Measurements from ENCODE around the gene BLOC1S1.

BLOC1S1 gene

DNA sequence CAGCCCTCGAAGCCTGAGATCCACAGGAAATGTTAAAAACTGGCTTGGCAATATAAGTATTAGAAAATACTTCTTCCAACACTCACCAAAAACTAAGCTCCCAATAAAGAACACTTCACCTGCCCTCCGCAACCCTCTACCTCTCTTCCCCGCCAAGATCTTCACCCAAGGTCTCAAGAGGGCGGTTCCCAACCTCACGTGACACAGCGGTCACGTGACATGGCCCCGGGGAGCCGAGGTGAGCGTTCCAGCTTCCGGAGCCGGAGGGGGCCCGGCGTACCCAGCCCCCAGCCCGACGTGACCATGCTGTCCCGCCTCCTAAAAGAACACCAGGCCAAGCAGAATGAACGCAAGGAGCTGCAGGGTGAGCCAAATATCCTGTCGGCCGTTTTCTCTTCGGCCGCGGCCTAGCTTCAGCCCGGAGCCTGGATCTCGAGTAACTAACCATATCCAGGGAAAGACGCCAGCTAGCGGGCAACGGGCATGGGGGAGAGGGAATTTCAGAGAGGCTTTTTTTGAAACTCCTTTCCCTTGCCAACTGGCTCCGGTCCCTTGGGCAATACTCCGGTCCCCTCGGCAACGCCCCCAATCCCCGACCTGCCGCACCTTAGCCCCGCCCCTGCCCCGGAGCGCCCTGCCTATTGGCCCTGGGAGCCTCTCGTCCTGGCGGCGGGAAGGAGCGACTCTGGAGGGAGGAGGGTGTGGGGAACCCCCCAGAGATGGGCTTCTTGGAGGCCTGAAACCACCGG lies at the start of gene BLOC1S1:
Gene BLOC1S1, plus strand, starts transcription at position 214 of the 749 bp plus-strand sequence. Its CDS starts 6 bp downstream, at position 220.
- DNase-seq (ENCODE audit: low read depth) = peak; percentile 94
- TF ChIP-seq, protein P1, sequence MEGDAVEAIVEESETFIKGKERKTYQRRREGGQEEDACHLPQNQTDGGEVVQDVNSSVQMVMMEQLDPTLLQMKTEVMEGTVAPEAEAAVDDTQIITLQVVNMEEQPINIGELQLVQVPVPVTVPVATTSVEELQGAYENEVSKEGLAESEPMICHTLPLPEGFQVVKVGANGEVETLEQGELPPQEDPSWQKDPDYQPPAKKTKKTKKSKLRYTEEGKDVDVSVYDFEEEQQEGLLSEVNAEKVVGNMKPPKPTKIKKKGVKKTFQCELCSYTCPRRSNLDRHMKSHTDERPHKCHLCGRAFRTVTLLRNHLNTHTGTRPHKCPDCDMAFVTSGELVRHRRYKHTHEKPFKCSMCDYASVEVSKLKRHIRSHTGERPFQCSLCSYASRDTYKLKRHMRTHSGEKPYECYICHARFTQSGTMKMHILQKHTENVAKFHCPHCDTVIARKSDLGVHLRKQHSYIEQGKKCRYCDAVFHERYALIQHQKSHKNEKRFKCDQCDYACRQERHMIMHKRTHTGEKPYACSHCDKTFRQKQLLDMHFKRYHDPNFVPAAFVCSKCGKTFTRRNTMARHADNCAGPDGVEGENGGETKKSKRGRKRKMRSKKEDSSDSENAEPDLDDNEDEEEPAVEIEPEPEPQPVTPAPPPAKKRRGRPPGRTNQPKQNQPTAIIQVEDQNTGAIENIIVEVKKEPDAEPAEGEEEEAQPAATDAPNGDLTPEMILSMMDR (conservative IDR thresholded peaks at IDR 0.05; ENCODE audit: control insufficient read depth, insufficient read depth, low read depth, low read length) = no peak
- H3K4me3 ChIP-seq (ENCODE audit: control insufficient read depth, low read depth, low read length) = peak within 1 kb of the TSS; percentile 73

DNA sequence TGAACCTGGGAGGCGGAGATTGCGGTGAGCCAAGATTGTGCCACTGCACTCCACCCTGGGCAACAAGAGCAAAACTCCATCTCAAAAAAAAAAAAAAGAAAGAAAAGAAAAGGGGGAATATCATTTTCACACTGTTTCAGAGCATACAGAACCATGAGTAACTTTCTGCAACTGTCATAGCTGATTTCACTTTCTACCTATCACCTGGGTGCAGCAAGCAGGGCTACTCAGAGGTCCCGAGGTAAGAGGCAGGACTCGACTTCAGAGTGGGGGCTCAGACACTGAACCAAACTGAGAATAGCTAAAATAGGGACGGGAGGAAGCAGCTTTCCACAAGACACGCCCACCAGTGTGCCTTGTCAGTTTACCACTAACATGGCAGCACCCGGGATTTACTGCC lies 49.3 kb upstream of the BLOC1S1 start:
- TF ChIP-seq, protein P1 (conservative IDR thresholded peaks at IDR 0.05; ENCODE audit: control insufficient read depth, insufficient read depth, low read depth, low read length) = no peak
- no peak for DNase-seq (ENCODE audit: low read depth)
- H3K4me3 ChIP-seq (ENCODE audit: control insufficient read depth, low read depth, low read length) = no peak overlapping the region

DNA sequence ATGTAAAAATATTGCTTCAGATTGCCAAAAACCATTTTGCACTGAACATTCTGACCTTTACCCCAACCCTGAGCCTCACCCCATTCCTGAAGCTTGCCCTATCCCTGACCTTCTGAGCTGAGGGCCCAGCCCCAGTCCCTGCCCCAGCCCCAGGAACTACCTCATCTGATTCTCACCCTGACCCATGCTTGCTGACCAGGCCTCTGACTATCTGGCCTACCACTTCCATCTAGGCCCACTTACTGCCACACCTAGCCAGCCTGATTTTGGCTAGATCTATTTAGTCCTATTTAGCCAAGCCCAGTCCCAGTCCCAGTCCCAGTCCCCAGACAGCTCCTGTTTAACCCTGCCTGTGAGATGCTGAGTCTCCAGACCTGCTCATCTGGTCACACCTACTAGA lies 45.6 kb upstream of the BLOC1S1 start:
- no peak for DNase-seq (ENCODE audit: low read depth)

DNA sequence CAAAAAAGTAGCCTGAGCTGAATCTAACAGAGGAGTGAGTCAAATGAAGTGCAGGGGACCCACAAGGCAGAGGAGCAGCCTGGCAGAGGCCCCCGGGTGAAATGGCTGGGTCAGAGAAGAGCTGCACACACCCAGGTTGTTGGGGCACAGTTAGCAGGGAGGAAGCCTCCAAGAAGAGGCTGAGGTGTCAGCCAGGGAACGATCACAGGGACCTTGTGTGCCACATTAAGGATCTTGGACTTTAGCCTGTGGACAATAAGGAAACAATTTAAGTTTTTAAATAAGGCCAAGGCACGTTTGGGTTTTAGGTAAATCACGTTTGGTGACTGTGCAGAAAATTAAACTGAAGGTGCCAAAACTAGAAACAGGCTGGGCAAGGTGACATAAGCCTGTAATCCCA lies 44.1 kb upstream of the BLOC1S1 start:
- H3K4me3 ChIP-seq (ENCODE audit: control insufficient read depth, low read depth, low read length) = no peak overlapping the region
- TF ChIP-seq, protein P1 (conservative IDR thresholded peaks at IDR 0.05; ENCODE audit: control insufficient read depth, insufficient read depth, low read depth, low read length) = no peak
- no peak for DNase-seq (ENCODE audit: low read depth)

More for the DNA sequence above, 45.6 kb upstream of the BLOC1S1 start:
- no peak overlapping the region for H3K4me3 ChIP-seq (ENCODE audit: control insufficient read depth, low read depth, low read length)
- TF ChIP-seq, protein P1 (conservative IDR thresholded peaks at IDR 0.05; ENCODE audit: control insufficient read depth, insufficient read depth, low read depth, low read length) = no peak

DNA sequence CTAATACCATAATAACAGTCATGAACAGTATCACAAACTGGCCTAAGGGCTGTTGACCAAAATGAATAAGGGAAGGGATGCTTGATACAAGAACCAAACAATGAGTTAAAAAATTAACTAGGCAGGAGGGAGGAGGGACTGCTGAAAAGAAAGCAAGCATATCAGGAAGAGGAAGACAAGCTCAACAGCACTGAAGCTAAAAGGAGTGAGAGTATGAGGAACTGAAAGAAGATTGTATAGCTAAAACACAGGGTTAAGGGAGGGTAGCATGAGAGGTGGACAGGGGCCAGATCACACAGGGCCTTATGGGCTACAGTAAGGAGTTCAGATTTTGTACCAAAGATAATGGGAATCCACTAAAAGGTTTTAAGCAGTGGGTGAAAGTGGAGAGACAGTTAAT lies 42.2 kb upstream of the BLOC1S1 start:
- TF ChIP-seq, protein P1 (conservative IDR thresholded peaks at IDR 0.05; ENCODE audit: control insufficient read depth, insufficient read depth, low read depth, low read length) = no peak
- no peak for DNase-seq (ENCODE audit: low read depth)
- no peak overlapping the region for H3K4me3 ChIP-seq (ENCODE audit: control insufficient read depth, low read depth, low read length)

DNA sequence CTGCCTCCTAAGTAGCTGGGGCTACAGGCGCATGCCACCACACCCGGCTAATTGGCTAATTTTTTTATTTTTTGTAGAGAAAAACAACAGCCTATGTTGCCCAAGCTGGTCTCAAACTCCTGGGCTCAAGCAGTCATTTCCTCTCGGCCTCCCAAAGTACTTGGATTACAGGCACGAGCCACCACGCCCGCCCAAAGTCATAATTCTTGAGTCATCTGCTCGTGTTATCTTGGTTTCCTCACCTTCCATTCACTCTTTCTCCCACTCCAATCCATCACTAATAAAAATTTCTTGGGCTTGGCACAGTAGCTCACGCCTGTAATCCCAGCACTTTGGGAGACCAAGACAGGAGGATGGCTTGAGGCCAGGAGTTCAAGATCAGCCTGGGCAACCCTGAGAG lies 40.2 kb upstream of the BLOC1S1 start:
- DNase-seq (ENCODE audit: low read depth) = no peak
- no peak overlapping the region for H3K4me3 ChIP-seq (ENCODE audit: control insufficient read depth, low read depth, low read length)
- TF ChIP-seq, protein P1 (conservative IDR thresholded peaks at IDR 0.05; ENCODE audit: control insufficient read depth, insufficient read depth, low read depth, low read length) = no peak

All from fibroblast of mammary gland (primary cell).